SU-DHL-6 (cell line): ENCODE measurements around the gene PRKCA.

ENCODE experiments used
- CTCF ChIP-seq: fragments of 200-600 bp; sonication (generic); IDR thresholded peaks from one replicate; pipeline ENCODE4 v1.5.1; 2017; ENCODE audit warnings: antibody characterized with exemption, mild to moderate bottlenecking, low read length, moderate library complexity; ENCODE audit not compliant: insufficient read depth, poor library complexity, severe bottlenecking
- EZH2phosphoT487 ChIP-seq: fragments of 200-600 bp; sonication (generic), shearing (Covaris generic); conservative IDR thresholded peaks from 2 replicates; pipeline ENCODE4 v1.6.1; 2018; ENCODE audit warnings: mild to moderate bottlenecking, antibody characterized with exemption, low read length, moderate library complexity, mixed read lengths

- TF ChIP-seq CTCF (no peak), EZH2phosphoT487 (no peak)
Observed at GRCh38 chr17:66518108-66518507, 215.7 kb downstream of the PRKCA start.
